T-helper 2 cell treated with Interferon-gamma antibody and Interleukin-4, amounts not matched to agents 100 ng/mL and 5 ng/mL, for 36 hours (primary cell): ENCODE measurements around the gene OVAAL. TPM values are rescaled to one million over a fixed set of nuclear protein-coding genes. Genes with fewer than 3 reads are reported as not detected.
"Not testable (repeated sequence)": the region's sequence is repeated elsewhere in the genome, so short reads cannot be mapped to it uniquely, and the experiment has no call there.

Experiments
- intact Hi-C: fragments of 100-400 bp; cut with micrococcal nuclease; formaldehyde crosslinking; loops from one replicate; pipeline ENCODE4 v1.15.1; 2023
- total RNA-seq: library from RNA; stranded (reverse); gene quantifications from 2 replicates; pipeline ENCODE4 v1.2.3, GENCODE V29; 2022

The OVAAL gene
- total RNA-seq, 1 donor from 2014 or later: not detected

DNA sequence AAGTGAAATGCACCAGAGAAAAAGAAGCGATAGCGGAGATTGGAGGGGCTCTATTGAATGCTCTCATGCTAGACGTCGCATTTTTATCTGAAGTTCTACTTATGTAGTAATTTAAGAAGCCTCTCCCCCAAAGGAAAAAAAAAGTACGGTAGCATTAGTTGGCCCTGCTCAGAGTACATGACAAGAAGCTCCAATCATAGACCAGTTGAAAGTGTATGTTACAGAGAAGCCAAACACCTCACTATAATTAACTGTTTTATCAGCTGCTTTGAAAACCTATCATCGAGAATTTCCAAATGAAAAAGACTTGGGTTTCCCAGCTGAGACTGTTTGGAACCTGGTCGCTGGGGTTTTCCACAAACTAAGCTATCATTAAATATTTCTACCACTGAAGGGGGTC is 19.6 kb upstream of the OVAAL start:
- intact Hi-C loops: loop anchor here (10.0 kb wide), 1 partner anchor 96 kb away; the partner anchor contains the start of gene XPR1

DNA sequence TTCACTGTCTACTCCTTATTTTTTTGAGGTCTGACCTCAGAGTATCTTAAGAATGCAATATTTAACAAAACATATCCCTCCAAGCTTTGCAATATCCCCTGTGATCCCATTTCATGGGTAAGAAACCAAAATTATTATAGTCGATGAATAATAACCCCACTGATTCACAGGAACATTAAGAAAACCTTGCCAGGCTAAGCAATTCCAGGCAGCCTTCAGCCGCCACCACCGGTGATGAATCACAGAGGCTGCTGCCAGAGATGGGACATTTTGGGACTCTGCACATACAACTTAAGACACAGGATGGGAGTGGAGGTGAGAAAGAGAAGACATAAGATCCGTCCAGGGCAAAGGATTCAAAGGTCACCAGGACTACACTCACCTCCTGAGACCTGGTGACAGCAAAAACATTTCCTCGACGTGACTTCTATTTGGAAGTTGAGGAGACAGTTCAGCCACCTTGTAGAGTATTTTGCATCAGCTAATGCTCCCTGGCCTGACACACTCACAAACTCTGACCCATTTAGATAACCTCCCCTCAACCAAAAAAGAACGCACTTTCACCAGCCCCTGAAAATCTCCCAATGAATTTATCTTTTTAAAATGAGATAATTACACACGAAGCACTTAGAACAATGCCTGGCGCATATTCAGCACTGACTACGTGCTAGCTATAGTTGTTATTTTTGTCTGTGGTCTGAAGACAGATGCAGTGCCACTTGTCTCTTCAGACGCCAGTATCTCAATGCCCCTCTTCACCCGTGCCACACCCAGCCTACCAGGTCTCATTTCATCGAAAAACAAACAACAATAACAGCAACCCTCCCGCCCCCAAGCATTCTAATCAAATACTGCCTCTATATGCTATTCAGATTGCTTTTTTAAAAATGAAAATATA is 17.8 kb upstream of the OVAAL start:
- intact Hi-C loops: no loop called here

DNA sequence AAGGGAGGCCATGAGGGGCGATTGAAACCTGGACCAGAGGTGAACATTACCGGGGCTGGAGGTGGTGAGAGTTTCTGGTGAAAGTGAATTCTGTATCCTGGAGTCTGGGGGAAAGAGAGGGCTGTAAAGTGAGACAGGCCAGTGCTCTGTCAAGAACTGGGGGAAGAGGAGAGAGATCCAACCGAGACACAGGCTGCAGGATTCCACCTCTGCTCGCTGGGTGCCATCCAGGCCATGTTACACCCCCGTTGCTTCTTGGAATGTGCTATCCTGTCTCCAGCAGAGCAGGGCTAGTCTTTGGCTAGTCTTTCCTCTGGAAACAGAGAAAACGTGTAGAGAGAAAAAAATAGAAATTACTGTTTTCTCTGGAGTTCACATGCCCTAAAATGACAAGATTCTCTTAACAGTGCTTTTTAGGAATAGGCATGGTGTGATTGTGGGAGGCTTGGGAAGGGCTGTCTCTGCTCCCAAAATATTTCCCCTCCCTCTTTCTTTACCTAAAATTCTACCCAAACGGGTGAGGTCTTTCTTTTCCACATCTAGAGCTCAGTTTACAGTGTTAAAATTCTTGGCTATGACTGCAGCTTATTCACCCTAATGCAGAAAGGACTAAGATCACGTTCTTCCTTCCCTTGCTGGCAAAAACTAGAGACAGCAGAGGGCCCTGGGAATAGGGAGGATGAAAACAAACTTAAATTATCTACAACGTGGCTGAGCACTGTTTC is 16.5 kb upstream of the OVAAL start:
- intact Hi-C loops: no loop called here

GRCh38 chr1:180542838-180543145 is 16.0 kb upstream of the OVAAL start:
- intact Hi-C loops: no loop called here

GRCh38 chr1:180544050-180544449 is 14.7 kb upstream of the OVAAL start:
- intact Hi-C loops: no loop called here

- intact Hi-C loops: no loop called here
Observed at GRCh38 chr1:180545991-180546390, 12.8 kb upstream of the OVAAL start.

DNA sequence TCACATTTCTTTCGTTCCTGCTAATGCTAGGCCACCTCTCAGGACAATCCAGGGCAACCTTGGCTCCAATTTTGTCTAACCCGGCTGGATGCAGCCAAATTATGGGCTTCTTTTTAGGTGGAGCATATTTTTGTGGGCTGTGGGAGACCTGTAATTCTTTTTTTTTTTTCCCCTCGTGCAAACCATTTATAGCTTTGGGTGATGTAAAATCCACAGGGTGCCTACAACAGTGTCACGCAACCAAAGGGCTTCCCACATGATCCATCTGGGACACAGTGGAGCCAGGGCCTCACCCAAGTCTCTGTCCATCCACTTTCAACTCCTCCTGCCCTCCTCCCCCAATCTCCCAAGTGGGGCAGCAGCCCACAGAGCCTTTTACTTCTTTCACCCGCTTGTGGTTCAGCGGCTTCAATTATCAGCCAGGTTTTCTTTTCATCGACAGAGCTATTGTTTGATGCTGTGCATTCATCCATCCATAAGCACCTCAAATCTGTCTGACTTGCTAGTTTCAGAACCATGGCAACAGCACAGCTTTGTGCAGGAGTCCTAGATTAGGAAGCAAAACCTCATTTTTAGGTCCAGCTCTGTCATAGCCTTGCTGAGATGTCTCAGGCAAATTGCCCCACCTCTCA is 10.0 kb upstream of the OVAAL start:
- intact Hi-C loops: no loop called here

DNA sequence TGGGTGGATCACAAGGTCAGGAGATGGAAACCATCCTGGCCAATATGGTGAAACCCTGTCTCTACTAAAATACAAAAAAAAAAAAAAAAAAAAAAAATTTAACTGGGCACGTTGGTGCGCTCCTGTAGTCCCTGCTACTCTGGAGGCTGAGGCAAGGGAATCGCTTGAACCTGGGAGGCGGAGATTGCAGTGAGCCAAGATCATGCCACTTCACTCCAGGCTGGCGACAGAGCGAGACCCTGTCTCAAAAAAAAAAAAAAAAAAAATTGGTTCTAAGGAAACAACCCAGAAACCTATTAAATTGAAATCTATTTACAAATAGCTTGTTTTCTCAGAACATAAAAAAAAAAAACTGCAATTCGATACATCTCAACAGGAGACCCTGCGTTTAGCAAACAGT is 9.0 kb upstream of the OVAAL start:
- intact Hi-C loops: not testable (repeated sequence)

DNA sequence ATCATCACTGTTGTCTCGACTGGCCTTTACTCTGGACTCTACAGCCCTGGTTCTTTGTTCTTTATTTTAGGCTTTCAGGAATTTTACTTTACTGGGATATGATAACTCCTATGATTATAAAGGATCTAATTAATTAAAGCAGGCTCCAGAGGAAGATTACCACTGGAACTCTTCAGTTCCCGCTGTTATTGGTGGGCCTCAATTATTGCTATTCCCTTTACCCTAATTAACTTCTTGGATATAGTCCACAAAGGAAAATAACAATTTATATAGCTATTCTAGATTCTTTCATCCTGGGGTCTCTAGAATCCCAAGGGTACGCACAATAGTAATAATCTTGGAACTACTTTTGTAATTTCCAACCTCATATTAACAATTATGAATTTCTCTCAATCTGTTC is 8.5 kb upstream of the OVAAL start:
- intact Hi-C loops: no loop called here

DNA sequence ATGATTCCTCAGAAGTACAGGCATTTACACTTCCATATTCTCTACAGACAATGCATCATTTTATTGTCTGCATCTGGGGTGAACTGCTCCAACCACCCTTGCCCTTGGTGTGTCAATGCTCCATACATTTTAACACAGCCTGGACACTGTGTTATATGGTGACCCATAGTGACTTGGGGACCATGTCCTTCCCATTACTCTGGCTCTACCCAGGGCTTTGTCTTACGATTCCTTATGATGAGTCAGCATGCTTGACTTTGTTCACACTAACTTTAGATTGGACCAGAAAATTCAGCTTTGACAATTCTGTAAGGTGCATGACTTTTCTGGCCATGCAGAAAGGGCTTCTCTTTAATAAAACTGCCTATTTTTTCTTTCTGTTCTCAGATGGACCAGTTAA is 6.8 kb upstream of the OVAAL start:
- intact Hi-C loops: no loop called here

- intact Hi-C loops: not testable (repeated sequence)
Observed at GRCh38 chr1:180553046-180553445, 5.7 kb upstream of the OVAAL start.

GRCh38 chr1:180555411-180555810 is 3.4 kb upstream of the OVAAL start:
- intact Hi-C loops: no loop called here

DNA sequence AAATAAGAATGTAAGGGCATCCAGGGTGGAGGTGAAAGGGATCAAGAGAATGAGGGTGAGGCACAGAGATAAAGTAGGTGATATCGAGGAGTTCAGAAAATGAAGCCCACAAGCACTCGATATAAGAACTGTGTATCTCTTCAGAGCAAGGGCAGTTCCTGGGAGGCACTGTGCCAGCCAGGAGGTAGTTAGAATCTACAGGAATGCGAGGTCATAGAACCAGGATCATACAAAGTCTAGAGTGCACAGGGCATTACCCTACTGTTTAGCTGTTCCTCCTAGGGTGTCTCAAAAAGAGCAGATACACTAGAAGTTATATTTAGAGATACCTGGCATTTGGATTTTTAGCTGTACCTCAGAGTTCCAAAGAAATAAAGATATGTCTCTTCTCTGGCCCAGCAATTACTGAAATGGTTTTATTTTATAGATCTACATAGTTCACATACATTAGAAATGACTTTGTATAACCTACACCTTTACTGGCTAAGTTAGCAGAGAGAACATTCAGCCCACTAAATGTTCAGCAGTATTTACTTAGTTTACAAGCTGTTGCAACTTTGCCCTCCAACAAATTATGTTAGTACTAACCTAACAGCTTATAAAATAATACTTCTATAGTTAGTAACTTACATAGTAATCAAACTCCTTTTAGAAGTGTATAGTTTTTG is 1.6 kb downstream of the OVAAL start:
- intact Hi-C loops: no loop called here

DNA sequence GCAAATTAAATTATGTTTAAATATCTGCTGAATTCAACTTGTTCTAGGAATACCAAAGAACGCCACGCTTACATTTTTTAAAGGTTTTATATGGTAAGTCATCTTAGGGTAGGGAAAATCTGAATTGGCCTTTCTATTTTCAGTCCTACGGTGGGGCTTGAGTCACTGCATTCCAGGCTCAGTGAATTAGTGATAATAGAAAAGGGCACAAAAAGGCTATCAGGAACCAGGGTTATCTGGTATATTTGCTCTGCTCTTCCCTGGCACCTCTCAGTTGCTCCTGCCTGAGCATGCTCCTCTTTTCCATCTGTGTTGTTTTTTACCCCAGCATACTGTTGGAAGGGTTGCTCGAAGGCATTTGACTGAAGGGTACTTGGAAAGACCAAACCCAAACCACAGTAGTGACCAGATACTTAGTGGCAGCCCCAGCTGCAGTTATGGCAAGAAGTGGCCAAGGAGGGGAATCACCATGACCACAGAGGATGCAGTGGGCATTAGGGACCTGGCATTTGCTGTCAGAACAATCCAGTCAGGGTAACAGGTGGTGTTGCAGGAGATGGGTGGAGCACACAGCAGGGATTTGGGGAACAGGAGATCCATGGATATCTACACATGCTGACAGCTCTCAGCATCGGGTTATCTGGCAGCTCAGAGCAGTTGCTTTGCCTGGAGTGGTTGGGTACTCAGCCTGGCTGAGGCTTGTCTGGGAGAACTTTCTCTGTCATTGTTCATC is 2.3 kb downstream of the OVAAL start:
- intact Hi-C loops: no loop called here

GRCh38 chr1:180562640-180563025 is 3.9 kb downstream of the OVAAL start:
- intact Hi-C loops: no loop called here

DNA sequence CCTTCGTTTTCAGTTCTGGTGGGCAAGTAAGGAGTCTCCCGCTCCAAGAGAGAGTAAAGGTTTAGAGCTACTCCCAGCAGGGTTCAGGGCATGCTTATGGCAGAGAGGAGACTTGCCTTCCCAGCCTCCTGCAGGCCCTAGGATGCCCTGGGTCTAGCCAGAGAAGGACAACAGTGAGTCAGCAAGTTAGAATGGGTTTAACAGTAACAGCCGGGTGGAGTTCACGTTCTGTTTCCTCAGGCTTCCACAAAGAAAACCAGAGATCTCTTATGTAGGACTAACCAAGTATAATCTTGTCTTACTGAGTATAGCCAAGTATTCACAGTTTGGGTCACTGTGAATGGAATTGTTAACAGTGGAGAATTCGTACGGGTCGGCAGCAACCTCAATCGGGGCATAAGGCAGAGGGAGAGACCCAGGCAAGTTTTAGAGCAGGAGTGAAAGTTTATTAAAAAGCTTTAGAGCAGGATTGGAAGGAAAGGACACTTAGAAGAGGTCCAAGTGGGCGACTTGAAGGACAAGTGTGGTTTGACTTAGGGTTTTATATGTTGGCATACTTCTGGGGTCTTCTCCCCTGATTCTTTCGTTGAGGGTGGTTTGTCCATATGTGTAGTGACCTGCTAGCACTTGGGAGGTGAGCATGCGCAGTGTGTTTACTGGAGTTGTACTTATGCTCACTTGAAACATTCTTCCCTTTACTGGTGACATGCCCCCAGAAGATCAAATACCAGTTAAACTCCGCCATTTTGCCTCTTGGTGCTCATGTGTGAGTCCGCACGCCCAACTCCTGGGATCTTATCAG is 4.5 kb downstream of the OVAAL start:
- intact Hi-C loops: no loop called here

DNA sequence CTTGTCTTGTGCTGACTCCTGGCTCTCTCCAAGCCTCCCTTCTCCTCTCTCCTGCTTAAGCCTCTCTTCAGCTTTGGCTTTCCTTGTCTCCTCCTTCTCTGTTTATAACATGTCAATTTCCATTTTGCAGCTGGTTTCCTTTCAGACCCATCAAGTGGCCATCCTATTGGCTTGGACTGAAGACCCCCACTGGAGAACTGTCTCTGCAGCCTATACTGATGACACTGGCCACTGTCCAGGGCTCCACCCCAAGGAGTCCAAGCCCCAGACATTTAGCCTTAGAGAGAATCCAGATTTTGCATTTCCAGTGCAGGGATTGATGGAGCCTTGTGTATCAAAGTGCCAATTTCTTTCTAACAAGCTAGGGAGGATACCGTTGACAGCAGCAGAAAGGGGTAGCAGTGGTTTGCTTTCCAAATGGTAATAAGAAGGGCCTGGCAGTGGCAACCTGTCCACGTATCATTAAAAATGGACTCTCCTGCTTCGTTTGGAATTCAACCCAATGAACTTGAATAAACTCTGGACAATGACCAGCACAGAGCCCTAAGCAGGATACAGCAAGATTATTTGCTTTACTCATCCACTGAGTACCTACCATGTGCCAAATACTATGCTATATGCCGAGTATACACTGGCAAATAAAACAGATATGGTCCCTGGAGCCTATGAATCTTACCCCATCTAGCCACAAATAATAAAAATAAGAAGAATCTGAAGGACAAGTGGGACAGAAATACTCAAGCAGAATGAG is 6.5 kb downstream of the OVAAL start:
- intact Hi-C loops: no loop called here

DNA sequence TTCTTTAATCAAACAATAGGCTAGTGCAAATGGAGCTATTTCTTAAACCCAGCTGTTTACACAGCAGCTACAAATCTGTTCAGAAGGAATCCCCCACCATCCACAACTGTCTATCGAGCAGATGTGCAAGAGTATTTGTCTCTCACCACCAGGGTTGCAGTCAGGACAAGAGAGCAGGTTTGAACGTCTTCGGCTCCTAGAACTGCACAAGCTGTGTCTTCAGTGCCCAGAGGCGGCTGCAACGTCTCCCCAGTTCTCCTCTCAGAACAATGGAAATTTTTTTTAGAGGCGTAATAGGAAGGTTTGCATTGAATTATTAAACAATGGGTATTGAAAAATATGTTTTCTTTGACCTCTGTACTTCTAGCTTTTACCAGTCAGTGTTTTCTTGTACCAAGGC is 7.3 kb downstream of the OVAAL start:
- intact Hi-C loops: no loop called here

DNA sequence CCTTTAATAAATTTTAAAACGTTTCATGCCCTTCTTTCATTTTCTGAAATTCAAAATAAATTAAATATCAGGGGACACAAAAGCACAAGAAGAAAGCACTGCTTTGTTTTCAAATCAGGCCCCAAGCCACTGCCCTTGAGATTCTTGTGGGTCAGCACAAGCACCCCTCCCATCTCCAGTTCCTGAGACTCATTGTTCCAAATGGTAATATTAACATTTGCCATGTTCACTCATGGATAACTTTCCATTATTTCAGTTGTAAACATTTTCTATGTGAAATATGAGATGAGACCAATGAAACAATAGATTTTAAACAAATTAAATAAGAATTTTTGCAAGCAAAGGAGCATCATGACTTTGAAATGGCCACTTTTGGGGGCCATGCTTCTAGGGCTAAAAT is 7.7 kb downstream of the OVAAL start:
- intact Hi-C loops: no loop called here

GRCh38 chr1:180567654-180568053 is 8.9 kb downstream of the OVAAL start:
- intact Hi-C loops: no loop called here
